HepG2 (cell line): ENCODE measurements around the gene EGFL8. TPM values are rescaled to one million over a fixed set of nuclear protein-coding genes. Genes with fewer than 3 reads are reported as not detected.

Source experiments
- EZH2 ChIP-seq: conservative IDR thresholded peaks from 2 replicates; pipeline ENCODE4 v1.6.1; 2012; ENCODE audit warnings: mild to moderate bottlenecking, low read depth, low read length, moderate library complexity
- HIVEP1 ChIP-seq: sonication (generic); formaldehyde crosslinking; IDR thresholded peaks from 2 replicates; pipeline ENCODE4 v1.4.0; 2020; ENCODE audit warnings: mild to moderate bottlenecking, missing genetic modification reagents
- HOXD1 ChIP-seq: sonication (generic); formaldehyde crosslinking; IDR thresholded peaks from 2 replicates; pipeline ENCODE4 v1.5.0; 2020; ENCODE audit warnings: missing genetic modification reagents
- JUNB ChIP-seq: sonication (generic); formaldehyde crosslinking; IDR thresholded peaks from 2 replicates; pipeline ENCODE4 v1.8.0; 2022; ENCODE audit warnings: missing genetic modification reagents, mild to moderate bottlenecking, borderline replicate concordance
- MYNN ChIP-seq: sonication (generic); formaldehyde crosslinking; IDR thresholded peaks from 2 replicates; pipeline ENCODE4 v1.4.0; 2020; ENCODE audit warnings: mild to moderate bottlenecking, low read depth, missing genetic modification reagents
- NFE2L2 ChIP-seq: fragments of 150-350 bp; IDR thresholded peaks from 2 replicates; pipeline ENCODE4 v1.6.1; 2014; ENCODE audit warnings: low read length
- NKX3-1 ChIP-seq: sonication (generic); formaldehyde crosslinking; IDR thresholded peaks from 2 replicates; pipeline ENCODE4 v1.5.0; 2020; ENCODE audit warnings: missing genetic modification reagents
- PTBP1 ChIP-seq: fragments of 200-400 bp; formaldehyde crosslinking; IDR thresholded peaks from 2 replicates; pipeline ENCODE4 v1.6.1; 2018; ENCODE audit warnings: low read length, low read depth; ENCODE audit not compliant: poor library complexity, severe bottlenecking
- SAFB2 ChIP-seq: sonication (generic); formaldehyde crosslinking; IDR thresholded peaks from 2 replicates; pipeline ENCODE4 v1.5.1; 2020; ENCODE audit warnings: missing genetic modification reagents, low read depth, mild to moderate bottlenecking, borderline replicate concordance
- SOX6 ChIP-seq, 2 experiments: fragments of 450-650 bp in 1 of 2; sonication (generic) in 1 of 2; formaldehyde crosslinking in 1 of 2; IDR thresholded peaks; 2 replicates each; pipeline versions ENCODE4 v1.4.0 to v1.6.1; 2017 to 2020; ENCODE audit warnings: antibody characterized with exemption in 1 of 2, mild to moderate bottlenecking in 1 of 2, missing genetic modification reagents in 1 of 2
- TARDBP ChIP-seq: sonication (generic); formaldehyde crosslinking; IDR thresholded peaks from 2 replicates; pipeline ENCODE4 v1.8.0; 2022; ENCODE audit warnings: mild to moderate bottlenecking, missing genetic modification reagents
- TEAD3 ChIP-seq: optimal IDR thresholded peaks from 2 replicates; pipeline ENCODE3; 2016; ENCODE audit warnings: borderline replicate concordance
- YEATS4 ChIP-seq: sonication (generic); formaldehyde crosslinking; IDR thresholded peaks from 2 replicates; pipeline ENCODE4 v1.4.0; 2020; ENCODE audit warnings: missing genetic modification reagents, borderline replicate concordance
- ZNF136 ChIP-seq: sonication (generic); formaldehyde crosslinking; IDR thresholded peaks from 2 replicates; pipeline ENCODE4 v1.8.1; 2022; ENCODE audit warnings: low read depth, mild to moderate bottlenecking, moderate library complexity, missing genetic modification reagents
- ZNF160 ChIP-seq: sonication (generic); formaldehyde crosslinking; IDR thresholded peaks from 2 replicates; pipeline ENCODE4 v1.8.0; 2022; ENCODE audit warnings: mild to moderate bottlenecking, inconsistent platforms, missing genetic modification reagents
- ZNF337 ChIP-seq: sonication (generic); formaldehyde crosslinking; IDR thresholded peaks from 2 replicates; pipeline ENCODE4 v1.5.1; 2020; ENCODE audit warnings: missing genetic modification reagents, low read depth, mild to moderate bottlenecking, borderline replicate concordance
- ZNF33B ChIP-seq: sonication (generic); formaldehyde crosslinking; IDR thresholded peaks from 2 replicates; pipeline ENCODE4 v1.5.1; 2020; ENCODE audit warnings: mild to moderate bottlenecking, missing genetic modification reagents
- ZNF446 ChIP-seq: sonication (generic); formaldehyde crosslinking; IDR thresholded peaks from 2 replicates; pipeline ENCODE4 v1.5.0; 2020; ENCODE audit warnings: mild to moderate bottlenecking, missing genetic modification reagents
- ZNF713 ChIP-seq: sonication (generic); formaldehyde crosslinking; IDR thresholded peaks from 2 replicates; pipeline ENCODE4 v1.4.0; 2020; ENCODE audit warnings: mild to moderate bottlenecking, missing genetic modification reagents
- ZSCAN21 ChIP-seq: sonication (generic); formaldehyde crosslinking; IDR thresholded peaks from 2 replicates; pipeline ENCODE4 v1.8.0; 2022; ENCODE audit warnings: mild to moderate bottlenecking, missing genetic modification reagents, moderate library complexity, borderline replicate concordance
- polyA plus RNA-seq, 8 experiments: library from polyadenylated mRNA; depleted of rRNA in 3 of 8; stranded (reverse) in 7 of 8; unstranded in 1 of 8; fragments of >200 nt; fragmentation: Illumina TruSeq in 4 of 8; extraction: Trizol in 4 of 8; gene quantifications; 2 replicates each; pipeline versions ENCODE4 v1.2.1 to v1.2.3, GENCODE V29; 2011 to 2016; ENCODE audit warnings: low read depth in 4 of 8, missing spikeins in 1 of 8, mixed read lengths in 1 of 8; ENCODE audit not compliant: insufficient read depth in 1 of 8
- total RNA-seq, 5 experiments: library from RNA; depleted of rRNA; stranded (reverse); fragments of >200 nt; fragmentation: Illumina TruSeq; extraction: Trizol; gene quantifications; 2 replicates each; pipeline ENCODE4 v1.2.3, GENCODE V29; 2016; ENCODE audit warnings: low read depth in 1 of 5
- TF ChIP-seq, protein P1 (sequence below): sonication (generic); formaldehyde crosslinking; IDR thresholded peaks from 2 replicates; pipeline ENCODE4 v1.4.0; 2020; ENCODE audit warnings: low read depth, mild to moderate bottlenecking, missing genetic modification reagents
- TF ChIP-seq, protein P2 (sequence below): sonication (generic); formaldehyde crosslinking; IDR thresholded peaks from 2 replicates; pipeline ENCODE4 v1.5.0; 2020; ENCODE audit warnings: mild to moderate bottlenecking, missing genetic modification reagents
- TF ChIP-seq, protein P3 (sequence below): IDR thresholded peaks from 2 replicates; pipeline ENCODE4 v1.6.1; 2016; ENCODE audit warnings: missing genetic modification reagents, missing compliant biosample characterization
- TF ChIP-seq, protein P4 (sequence below): sonication (generic); formaldehyde crosslinking; IDR thresholded peaks from 2 replicates; pipeline ENCODE4 v1.5.0; 2020; ENCODE audit warnings: missing genetic modification reagents

The EGFL8 gene
- total and polyA plus RNA-seq, 2 of the 13 experiments (the other 11 are each of a cell fraction or from before 2014, with no cell fraction given): 10.0 to 11.5 TPM

DNA sequence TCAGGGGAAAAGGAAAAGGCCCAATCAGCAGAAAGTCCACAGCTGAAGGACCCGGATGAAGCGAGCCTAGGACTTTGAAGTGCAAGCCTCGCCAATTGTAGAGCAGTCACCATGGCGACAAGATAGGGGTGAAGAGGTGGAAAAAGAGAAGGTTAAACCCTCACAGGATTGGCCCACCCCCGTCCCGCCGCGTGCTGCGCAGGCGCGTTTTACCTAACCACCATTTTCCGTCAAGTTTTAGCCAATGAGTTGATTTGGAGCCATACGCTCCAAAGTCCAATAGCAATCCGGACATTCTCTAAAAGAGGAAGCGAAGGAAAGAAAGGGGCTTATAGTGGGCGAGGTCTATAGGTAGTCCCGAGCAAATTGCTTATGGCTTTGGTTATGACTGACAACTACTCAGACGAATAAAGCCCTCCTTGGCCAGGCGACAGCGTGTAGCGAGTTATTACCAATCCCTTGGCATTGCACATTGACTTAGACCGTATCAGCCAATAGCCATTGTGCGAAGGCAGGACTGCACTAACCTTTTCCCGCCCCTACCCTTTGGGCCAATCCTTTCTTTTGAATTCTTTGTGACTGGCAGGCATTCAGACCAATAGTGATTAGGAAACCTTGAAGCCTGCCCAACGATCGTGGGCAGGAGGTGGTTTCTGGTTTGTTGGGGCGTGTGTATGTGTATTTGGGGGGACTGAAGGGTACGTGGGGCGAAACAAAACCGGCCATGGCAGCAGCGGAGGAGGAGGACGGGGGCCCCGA is 13.6 kb downstream of the EGFL8 start, which contains the start of gene RNF5 (continued):
- TF ChIP-seq ZNF33B (CRISPR knock-in tag): peak; percentile 22; the same call in 1 of the 2 replicates
- TF ChIP-seq ZNF160 (CRISPR knock-in tag): no peak
- TF ChIP-seq SAFB2: 0 out of 2 replicates have a peak, but pooled peaks have one; percentile 36
- TF ChIP-seq TEAD3 (CRISPR knock-in tag): peak; percentile 8
- no peak for TF ChIP-seq HIVEP1 (CRISPR knock-in tag)
- TF ChIP-seq ZSCAN21 (CRISPR knock-in tag): no peak
- TF ChIP-seq NKX3-1: no peak
- TF ChIP-seq, protein P1, sequence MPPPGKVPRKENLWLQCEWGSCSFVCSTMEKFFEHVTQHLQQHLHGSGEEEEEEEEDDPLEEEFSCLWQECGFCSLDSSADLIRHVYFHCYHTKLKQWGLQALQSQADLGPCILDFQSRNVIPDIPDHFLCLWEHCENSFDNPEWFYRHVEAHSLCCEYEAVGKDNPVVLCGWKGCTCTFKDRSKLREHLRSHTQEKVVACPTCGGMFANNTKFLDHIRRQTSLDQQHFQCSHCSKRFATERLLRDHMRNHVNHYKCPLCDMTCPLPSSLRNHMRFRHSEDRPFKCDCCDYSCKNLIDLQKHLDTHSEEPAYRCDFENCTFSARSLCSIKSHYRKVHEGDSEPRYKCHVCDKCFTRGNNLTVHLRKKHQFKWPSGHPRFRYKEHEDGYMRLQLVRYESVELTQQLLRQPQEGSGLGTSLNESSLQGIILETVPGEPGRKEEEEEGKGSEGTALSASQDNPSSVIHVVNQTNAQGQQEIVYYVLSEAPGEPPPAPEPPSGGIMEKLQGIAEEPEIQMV (CRISPR knock-in tag): no peak
- TF ChIP-seq ZNF337 (CRISPR knock-in tag): no peak; the same call in 1 of the 2 replicates
- peak; percentile 16; the same call in 1 of the 2 replicates for TF ChIP-seq ZNF136 (CRISPR knock-in tag)
- no peak for TF ChIP-seq ZNF446 (CRISPR knock-in tag)
- TF ChIP-seq, protein P2, sequence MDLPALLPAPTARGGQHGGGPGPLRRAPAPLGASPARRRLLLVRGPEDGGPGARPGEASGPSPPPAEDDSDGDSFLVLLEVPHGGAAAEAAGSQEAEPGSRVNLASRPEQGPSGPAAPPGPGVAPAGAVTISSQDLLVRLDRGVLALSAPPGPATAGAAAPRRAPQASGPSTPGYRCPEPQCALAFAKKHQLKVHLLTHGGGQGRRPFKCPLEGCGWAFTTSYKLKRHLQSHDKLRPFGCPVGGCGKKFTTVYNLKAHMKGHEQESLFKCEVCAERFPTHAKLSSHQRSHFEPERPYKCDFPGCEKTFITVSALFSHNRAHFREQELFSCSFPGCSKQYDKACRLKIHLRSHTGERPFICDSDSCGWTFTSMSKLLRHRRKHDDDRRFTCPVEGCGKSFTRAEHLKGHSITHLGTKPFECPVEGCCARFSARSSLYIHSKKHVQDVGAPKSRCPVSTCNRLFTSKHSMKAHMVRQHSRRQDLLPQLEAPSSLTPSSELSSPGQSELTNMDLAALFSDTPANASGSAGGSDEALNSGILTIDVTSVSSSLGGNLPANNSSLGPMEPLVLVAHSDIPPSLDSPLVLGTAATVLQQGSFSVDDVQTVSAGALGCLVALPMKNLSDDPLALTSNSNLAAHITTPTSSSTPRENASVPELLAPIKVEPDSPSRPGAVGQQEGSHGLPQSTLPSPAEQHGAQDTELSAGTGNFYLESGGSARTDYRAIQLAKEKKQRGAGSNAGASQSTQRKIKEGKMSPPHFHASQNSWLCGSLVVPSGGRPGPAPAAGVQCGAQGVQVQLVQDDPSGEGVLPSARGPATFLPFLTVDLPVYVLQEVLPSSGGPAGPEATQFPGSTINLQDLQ: no peak
- TF ChIP-seq HOXD1 (CRISPR knock-in tag): no peak
- no peak for TF ChIP-seq EZH2
- TF ChIP-seq ZNF713 (CRISPR knock-in tag): no peak
- TF ChIP-seq YEATS4 (CRISPR knock-in tag): peak; percentile 59
- no peak for TF ChIP-seq PTBP1
- TF ChIP-seq, protein P3, sequence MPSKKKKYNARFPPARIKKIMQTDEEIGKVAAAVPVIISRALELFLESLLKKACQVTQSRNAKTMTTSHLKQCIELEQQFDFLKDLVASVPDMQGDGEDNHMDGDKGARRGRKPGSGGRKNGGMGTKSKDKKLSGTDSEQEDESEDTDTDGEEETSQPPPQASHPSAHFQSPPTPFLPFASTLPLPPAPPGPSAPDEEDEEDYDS: peak; percentile 71; the same call in 1 of the 2 replicates
- TF ChIP-seq NFE2L2: no peak; the same call in 1 of the 2 replicates
- TF ChIP-seq TARDBP (CRISPR knock-in tag): no peak; the same call in 1 of the 2 replicates
- TF ChIP-seq, protein P4, sequence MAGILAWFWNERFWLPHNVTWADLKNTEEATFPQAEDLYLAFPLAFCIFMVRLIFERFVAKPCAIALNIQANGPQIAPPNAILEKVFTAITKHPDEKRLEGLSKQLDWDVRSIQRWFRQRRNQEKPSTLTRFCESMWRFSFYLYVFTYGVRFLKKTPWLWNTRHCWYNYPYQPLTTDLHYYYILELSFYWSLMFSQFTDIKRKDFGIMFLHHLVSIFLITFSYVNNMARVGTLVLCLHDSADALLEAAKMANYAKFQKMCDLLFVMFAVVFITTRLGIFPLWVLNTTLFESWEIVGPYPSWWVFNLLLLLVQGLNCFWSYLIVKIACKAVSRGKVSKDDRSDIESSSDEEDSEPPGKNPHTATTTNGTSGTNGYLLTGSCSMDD (CRISPR knock-in tag): no peak
- no peak for TF ChIP-seq JUNB (CRISPR knock-in tag)
- no peak; the same call in 1 of the 2 replicates for TF ChIP-seq MYNN (CRISPR knock-in tag)
- TF ChIP-seq SOX6 (IDR thresholded peaks at IDR 0.05): no peak
- no peak; the same call in 1 of the 2 replicates for TF ChIP-seq SOX6 (CRISPR knock-in tag; IDR thresholded peaks at IDR 0.05)
